Large intestine (tissue), 3 donors: ENCODE measurements around the gene SLC39A11. TPM values are rescaled to one million over a fixed set of nuclear protein-coding genes. Genes with fewer than 3 reads are reported as not detected.
A peak's percentile ranks its signal among the peaks of the same experiment; 100 is the strongest.

Experiments
- DNase-seq, 2 donors: peaks; one replicate each; pipeline versions ENCODE4 v3.0.0 to v3.0.0-alpha.2; 2013
- H3K27ac ChIP-seq: one replicate; pipeline ENCODE4 v1.5.1; 2013; ENCODE audit warnings: low read length
- H3K27me3 ChIP-seq: 2 replicates; pipeline ENCODE4 v1.6.1; 2013; ENCODE audit warnings: low read length; ENCODE audit not compliant: control insufficient read depth, insufficient read depth
- H3K36me3 ChIP-seq: 2 replicates; pipeline ENCODE4 v1.6.1; 2013; ENCODE audit warnings: low read length; ENCODE audit not compliant: control insufficient read depth, insufficient read depth
- H3K4me1 ChIP-seq: one replicate; pipeline ENCODE4 v1.6.1; 2013; ENCODE audit warnings: low read length; ENCODE audit not compliant: control insufficient read depth, insufficient read depth
- H3K4me3 ChIP-seq: one replicate; pipeline ENCODE4 v1.5.1; 2013; ENCODE audit warnings: low read length
- H3K9me3 ChIP-seq: one replicate; pipeline ENCODE4 v1.6.1; 2013; ENCODE audit warnings: mild to moderate bottlenecking, low read depth, low read length, moderate library complexity; ENCODE audit not compliant: control insufficient read depth
- WGBS: methylation state at CpG from one replicate; pipeline ENCODE4 v1.1.5; 2013; ENCODE audit warnings: low lambda C conversion rate; ENCODE audit not compliant: insufficient coverage; 5-methylcytosine and 5-hydroxymethylcytosine counted together
- polyA plus RNA-seq: library from polyadenylated mRNA; unstranded; fragments of 120-200 nt; gene quantifications from one replicate; pipeline ENCODE4 v1.2.1, GENCODE V29; 2013

SLC39A11 gene
- polyA plus RNA-seq, 1 donor = 46.2 TPM

DNA sequence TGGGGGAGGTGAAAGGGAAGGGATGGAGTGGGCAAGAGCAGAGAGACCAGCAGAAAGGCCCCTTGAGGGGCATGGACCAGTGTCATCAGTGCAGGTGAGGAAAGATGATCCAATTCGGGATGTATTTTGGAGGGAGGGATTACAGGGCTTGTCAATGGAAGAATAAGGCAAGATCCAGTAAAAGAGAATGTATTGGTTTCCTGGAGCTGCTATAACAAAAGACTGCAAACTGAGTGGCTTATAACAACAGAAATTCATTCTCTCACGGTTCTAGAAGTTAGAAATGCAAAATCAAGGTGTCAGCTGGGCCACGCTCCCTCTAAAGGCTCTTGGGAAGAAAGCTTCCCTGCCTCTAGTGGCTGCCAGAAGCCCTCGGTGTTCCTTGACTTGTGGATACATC is 41.7 kb downstream of the SLC39A11 start:
- no peaks in the 10 kb centered on the region for H3K27me3 ChIP-seq
- H3K4me3 ChIP-seq = no peak overlapping the region
- H3K27ac ChIP-seq = no peak overlapping the region
- no peak for DNase-seq
- no peaks in the 10 kb centered on the region for H3K4me1 ChIP-seq
- no peaks in the 10 kb centered on the region for H3K9me3 ChIP-seq
- WGBS = no CpG with 5 or more reads among the region's 4 CpGs
- H3K36me3 ChIP-seq = peaks cover 2% of the 10 kb centered on the region

DNA sequence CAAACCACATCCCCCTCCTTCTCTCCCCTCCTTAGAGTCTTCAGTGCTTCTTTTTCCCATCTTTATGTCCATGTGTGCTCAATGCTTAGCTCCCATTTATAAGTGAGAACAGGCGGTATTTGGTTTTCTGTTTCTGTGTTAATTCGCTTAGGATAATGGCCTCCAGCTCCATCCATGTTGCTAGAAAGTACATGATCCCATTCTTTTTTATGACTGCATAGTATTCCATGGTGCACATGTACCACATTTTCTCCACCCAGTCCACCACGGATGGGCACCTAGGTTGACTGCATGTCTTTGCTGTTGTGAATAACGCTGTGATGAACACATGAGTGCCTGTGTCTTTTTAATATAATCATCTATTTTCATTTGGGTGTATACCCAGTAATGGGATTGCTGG is 44.3 kb downstream of the SLC39A11 start:
- Histone ChIP-seq H3K27me3 (no peaks in the 10 kb centered on the region), H3K4me3 (no peak overlapping the region), H3K4me1 (no peaks in the 10 kb centered on the region), H3K36me3 (peaks cover 2% of the 10 kb centered on the region), H3K9me3 (no peaks in the 10 kb centered on the region), H3K27ac (no peak overlapping the region)
- WGBS = 100% methylated on average over 2 of the region's 4 CpGs
- no peak for DNase-seq

DNA sequence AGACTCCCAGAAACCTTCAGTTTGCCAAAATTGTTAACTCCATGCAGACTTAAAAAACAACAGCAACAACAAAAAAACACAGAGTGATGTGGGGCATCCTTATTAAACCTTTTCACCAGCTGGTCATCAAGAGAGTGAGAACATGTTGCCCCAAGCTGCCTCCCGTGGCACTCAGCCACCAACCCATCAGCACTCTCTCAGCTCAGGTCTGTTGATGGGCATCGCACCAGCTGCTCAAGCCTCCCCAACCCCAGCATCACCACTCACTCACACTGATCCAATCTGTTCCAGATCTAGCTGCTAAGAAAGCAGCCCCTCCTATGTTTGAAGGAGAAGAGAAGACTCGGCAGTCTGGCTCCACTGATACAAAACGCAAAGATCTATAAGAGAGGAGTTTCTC is 46.8 kb downstream of the SLC39A11 start:
- H3K4me3 ChIP-seq = no peak overlapping the region
- no peaks in the 10 kb centered on the region for H3K9me3 ChIP-seq
- no peaks in the 10 kb centered on the region for H3K4me1 ChIP-seq
- no peaks in the 10 kb centered on the region for H3K27me3 ChIP-seq
- no peak for DNase-seq
- no peak overlapping the region for H3K27ac ChIP-seq
- no peaks in the 10 kb centered on the region for H3K36me3 ChIP-seq
- no CpG with 5 or more reads among the region's 4 CpGs for WGBS

DNA sequence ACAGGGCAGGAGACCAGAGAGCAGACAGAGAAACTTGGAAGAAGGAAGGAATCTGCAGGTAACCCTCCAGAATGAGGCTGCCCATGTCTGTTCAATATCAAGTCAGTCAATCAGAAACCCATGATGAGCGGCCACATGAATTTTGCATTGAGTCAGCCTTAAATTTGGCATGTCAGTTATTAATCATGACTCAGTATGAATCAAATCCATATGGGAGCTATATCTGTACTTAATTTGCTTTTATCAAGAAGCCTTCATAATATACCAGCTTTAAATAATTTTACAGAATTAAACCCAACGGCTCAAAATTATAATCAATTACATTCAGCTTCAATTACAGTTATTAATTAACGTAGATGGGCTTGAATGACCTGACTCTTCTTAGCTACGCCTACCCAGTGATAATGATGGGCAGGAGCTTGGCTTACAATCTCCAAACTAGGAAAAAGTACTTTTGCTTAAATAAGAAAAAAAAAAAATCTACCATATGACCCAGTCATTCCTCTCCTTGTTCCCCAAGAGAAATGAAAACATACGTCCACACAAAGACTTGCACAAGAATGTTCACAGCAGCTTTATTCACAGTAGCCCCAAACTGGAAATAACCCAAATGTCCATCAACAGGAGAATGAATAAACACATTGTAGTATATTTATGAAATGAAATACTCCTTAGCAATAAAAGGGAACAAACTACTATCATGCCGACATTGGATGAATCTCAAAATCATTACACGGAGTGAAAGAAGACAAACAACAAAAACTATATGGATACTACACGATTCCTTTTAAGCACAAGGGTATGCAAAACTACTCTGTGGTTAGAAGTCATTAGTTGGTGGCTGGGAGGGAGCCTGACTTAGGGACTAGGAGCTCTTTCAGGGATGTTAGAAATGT is 48.6 kb downstream of the SLC39A11 start:
- H3K27ac ChIP-seq = no peak overlapping the region
- H3K4me1 ChIP-seq = no peaks in the 10 kb centered on the region
- no peak for DNase-seq
- H3K36me3 ChIP-seq = no peaks in the 10 kb centered on the region
- WGBS = 78% methylated on average over 4 of the region's 8 CpGs
- no peaks in the 10 kb centered on the region for H3K9me3 ChIP-seq
- H3K27me3 ChIP-seq = no peaks in the 10 kb centered on the region
- H3K4me3 ChIP-seq = no peak overlapping the region

DNA sequence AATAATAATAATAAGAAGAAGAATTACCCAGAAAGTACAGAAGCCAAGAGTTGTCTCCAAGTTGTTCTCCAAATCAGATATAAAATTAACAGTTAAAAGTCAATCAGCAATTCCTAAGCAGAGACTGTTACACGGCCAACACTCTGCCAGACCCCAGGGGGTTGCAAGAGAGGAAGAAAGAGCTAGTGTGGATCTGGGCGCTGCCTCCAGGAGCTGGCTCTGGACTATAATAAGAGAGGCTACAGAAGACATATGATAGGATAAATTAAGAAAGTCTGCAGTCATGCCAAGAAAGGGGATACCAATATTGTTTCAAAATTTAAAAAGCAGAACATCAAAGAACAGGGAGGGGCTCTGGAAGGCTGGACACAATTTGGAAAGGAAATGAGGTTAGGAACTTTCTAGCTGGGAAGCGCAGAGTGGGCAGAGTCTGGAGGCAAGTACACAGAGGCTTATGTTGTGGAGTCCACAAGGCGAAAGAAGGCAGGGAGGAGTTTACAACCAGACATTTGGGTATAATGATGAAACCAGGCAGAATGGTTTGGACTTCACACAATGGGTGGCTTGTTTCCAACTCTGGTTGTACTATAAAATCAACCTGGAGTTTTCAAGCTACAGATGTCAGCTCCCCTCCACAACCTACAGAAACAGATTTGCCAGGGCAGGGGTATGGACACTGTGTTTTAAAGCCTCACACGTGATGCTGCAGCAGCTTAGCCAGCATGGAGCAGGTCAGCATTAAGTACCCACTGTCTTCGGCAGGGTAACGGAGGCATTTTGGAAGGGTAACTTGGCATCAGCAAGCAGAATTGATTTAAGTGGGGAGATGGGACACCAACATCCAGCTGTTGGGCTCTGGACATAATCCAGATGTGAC is 49.4 kb downstream of the SLC39A11 start:
- Histone ChIP-seq H3K27me3 (no peaks in the 10 kb centered on the region), H3K4me3 (no peak overlapping the region), H3K36me3 (no peaks in the 10 kb centered on the region), H3K4me1 (no peaks in the 10 kb centered on the region), H3K9me3 (no peaks in the 10 kb centered on the region), H3K27ac (no peak overlapping the region)
- DNase-seq = no peak
- WGBS = 100% methylated on average over 1 of the region's 7 CpGs

DNA sequence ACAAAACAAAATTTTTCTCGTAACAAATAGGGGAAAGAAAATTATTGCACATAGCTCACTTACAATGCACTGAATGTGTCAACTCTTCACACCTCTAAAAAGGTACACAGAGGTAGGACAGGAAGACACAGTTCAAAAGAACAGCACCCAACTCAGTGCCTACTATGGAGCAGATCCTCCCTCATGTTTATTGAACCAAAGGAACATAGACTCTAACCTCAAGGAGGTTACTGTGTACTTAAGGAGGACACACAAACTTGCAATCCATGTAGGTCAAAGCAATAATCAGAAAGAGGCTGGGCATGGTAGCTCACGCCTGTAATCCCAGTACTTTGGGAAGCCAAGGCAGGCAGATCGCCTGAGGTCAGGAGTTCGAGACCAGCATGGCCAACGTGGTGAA is 50.3 kb downstream of the SLC39A11 start:
- Histone ChIP-seq H3K4me1 (no peaks in the 10 kb centered on the region), H3K27me3 (no peaks in the 10 kb centered on the region), H3K27ac (no peak overlapping the region), H3K36me3 (no peaks in the 10 kb centered on the region), H3K9me3 (no peaks in the 10 kb centered on the region), H3K4me3 (no peak overlapping the region)
- WGBS = 80% methylated on average over 1 of the region's 5 CpGs
- DNase-seq = no peak

DNA sequence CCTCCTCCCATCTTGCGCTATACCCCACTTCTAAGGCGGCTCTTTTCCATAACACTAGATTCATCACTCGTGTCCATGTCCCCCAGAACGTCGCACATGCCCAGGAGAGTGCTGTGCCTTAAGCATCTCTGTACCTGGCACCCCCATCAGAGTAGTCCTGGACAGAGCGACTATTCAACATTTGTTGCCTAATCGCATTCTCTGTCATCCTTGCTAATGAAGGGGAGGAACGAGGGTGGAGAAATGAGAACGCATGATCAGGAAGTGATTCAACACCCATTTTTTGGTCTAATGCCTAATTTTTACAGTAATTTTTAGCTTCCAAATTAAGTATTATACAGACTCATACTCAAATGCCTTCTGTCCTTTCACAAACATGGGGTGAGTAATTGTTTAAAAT is 53.2 kb downstream of the SLC39A11 start:
- Histone ChIP-seq H3K27me3 (no peaks in the 10 kb centered on the region), H3K9me3 (no peaks in the 10 kb centered on the region), H3K4me1 (no peaks in the 10 kb centered on the region), H3K36me3 (no peaks in the 10 kb centered on the region), H3K4me3 (no peak overlapping the region), H3K27ac (no peak overlapping the region)
- DNase-seq = no peak
- 100% methylated on average over 1 of the region's 9 CpGs for WGBS

DNA sequence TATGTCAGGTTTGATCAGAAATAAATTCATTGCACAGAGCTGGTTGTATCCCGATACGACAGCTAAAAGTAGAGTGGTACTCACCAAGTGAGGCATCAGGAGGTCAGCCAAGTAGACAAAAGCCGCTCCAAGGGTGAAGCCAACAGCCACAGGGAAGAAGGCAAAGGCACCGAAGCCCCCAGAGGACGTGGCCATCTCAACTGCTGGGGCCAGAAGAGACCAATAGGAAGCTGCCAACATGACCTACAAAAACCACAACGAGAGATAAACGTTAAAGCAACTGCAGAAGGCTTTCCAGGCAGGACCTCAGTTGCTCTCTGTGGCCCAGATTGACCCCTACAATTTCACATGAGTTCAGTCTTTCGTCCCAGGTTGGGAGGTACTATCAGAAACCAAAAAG is 61.0 kb downstream of the SLC39A11 start:
- Histone ChIP-seq H3K27ac (no peak overlapping the region), H3K4me1 (peaks cover 23% of the 10 kb centered on the region), H3K27me3 (no peaks in the 10 kb centered on the region), H3K36me3 (no peaks in the 10 kb centered on the region), H3K4me3 (no peak overlapping the region), H3K9me3 (no peaks in the 10 kb centered on the region)
- DNase-seq = no peak
- WGBS = no CpG with 5 or more reads among the region's 8 CpGs

DNA sequence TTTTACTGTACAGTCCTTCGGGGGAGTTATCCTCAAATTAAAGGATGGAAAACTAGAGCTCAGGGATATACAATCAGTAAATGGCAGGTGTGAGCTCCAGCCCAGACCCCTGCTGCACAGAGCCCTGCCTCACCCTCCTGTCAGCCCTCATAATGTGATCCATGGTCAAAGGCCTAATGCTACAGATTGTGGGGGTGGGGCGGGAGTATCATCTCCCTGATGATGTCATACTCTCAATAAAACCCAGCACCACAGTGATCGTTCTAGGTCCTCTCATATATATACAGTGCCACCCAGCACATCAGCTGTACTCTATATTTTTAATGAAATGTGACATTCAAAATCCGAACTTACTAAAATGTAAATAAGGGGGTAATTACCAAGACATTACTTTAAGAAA is 61.5 kb downstream of the SLC39A11 start:
- H3K27me3 ChIP-seq = no peaks in the 10 kb centered on the region
- H3K4me3 ChIP-seq = no peak overlapping the region
- no peaks in the 10 kb centered on the region for H3K9me3 ChIP-seq
- H3K4me1 ChIP-seq = peaks cover 23% of the 10 kb centered on the region
- peak; percentile 19 to 64 for DNase-seq
- no peaks in the 10 kb centered on the region for H3K36me3 ChIP-seq
- WGBS = 90% methylated on average over 2 of the region's 4 CpGs
- H3K27ac ChIP-seq = no peak overlapping the region

DNA sequence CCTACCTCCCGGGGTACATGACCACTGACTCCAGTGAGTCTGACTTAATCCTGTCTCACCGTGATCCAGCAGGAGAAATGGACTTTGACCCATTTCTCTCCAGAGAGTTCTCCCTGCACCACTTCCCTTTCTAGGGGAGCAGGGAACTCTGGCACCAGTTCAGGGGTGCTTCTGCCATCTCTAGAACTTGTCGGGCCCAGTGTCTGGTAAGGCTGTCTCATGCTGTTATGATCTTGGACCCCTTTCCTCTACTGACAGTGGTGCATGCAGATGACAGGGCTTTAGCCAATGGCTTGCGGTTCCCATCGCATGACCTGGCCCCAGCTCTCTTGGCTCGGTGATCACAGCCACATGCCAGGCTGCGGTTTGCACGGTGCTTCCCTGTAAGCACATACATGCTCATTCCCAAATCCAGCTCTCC is 62.0 kb downstream of the SLC39A11 start:
- Histone ChIP-seq H3K36me3 (no peaks in the 10 kb centered on the region), H3K9me3 (no peaks in the 10 kb centered on the region), H3K27ac (peak overlapping the region; percentile 53), H3K4me1 (peaks cover 23% of the 10 kb centered on the region), H3K27me3 (no peaks in the 10 kb centered on the region), H3K4me3 (no peak overlapping the region)
- DNase-seq = peak; percentile 71 to 88
- no CpG with 5 or more reads among the region's 8 CpGs for WGBS
